ENCODE results near the gene ZNF366.

The ZNF366 gene

GRCh38 chr5:72400950-72401349 lies 106.3 kb downstream of the ZNF366 start:
- DNase-seq = no peak

- no peak for DNase-seq
Measured at GRCh38 chr5:72397836-72398235, 109.4 kb downstream of the ZNF366 start.

DNA sequence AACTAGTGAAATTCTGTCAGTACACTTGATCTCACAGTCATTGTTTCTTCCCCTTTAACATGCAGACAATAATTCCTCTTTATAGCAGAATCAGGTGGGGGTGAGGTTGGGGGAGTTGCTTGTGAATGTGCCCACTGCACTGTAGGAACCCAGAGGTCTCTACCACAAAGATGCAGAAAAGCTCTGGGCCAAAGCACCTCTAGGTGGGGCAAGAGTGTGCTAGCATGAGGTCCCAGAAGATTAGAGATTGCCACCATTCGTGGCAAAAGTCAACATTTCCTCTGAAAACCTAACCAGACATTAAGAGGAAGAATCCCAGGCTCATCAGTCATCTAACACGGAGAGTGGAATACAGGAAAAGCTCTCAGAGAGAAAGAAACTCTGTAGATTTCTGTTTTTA lies 112.5 kb downstream of the ZNF366 start:
- no peak for DNase-seq

DNA sequence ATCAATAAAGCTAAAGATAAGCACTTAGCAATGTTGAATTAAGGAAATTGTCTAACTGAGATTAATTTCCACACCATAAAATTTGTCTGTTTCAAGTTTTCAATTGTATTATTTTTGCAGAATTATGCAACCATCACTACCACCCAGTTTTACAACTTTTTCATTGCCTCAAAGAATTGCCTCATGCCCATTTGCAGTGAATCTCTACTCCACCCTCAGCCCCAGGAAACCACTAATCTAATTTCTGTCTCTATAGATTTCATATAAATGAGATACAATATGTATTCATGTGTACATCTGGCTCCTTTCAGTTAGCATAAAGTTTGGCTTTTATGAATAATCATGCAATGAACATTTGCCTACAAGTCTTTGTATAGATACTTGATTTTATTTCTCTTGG lies 114.2 kb downstream of the ZNF366 start:
- no peak for DNase-seq

Data from CD4-positive, alpha-beta T cell treated with Interleukin-12 subunit alpha and Interleukin-12 subunit beta, for 1 hour (primary cell).